Endothelial cell of umbilical vein (primary cell): Measurements from ENCODE around the gene RANBP3. TPM values are rescaled to one million over a fixed set of nuclear protein-coding genes. Genes with fewer than 3 reads are reported as not detected.

ENCODE experiments used
- BruUV-seq: library from RNA; stranded (reverse); fragments of 400-500 nt; replicated peaks from 2 replicates; lab custom pipeline; 2021; lab: Mats Ljungman, UMichigan
- CTCF ChIA-PET: fragments of 300-600, 350-600 bp; sonication (Branson Sonifier 250); formaldehyde crosslinking; loops from one replicate; lab custom pipeline; 2021; ENCODE audit warnings: antibody characterized with exemption, inconsistent platforms; lab: Charles Lee
- POLR2A ChIA-PET: fragments of 300-600, 350-600 bp; sonication (Branson Sonifier 250); formaldehyde crosslinking; loops from one replicate; lab custom pipeline; 2021; ENCODE audit warnings: antibody characterized with exemption, inconsistent platforms; lab: Charles Lee
- DNase-seq: peaks from one replicate; pipeline ENCODE4 v3.0.0-alpha.2; 2011; ENCODE audit warnings: low read depth, low spot score
- FAIRE-seq: peaks from 2 replicates; lab custom pipeline; 2011; peaks lifted over from hg19 to GRCh38; lab: Jason Lieb, UNC
- H2AFZ ChIP-seq: 2 replicates; pipeline ENCODE4 v1.6.0; 2012; ENCODE audit warnings: low read depth, low read length, control low read depth, inconsistent platforms
- H3K27ac ChIP-seq: 2 replicates; pipeline ENCODE4 v1.5.1; 2011; ENCODE audit warnings: low read depth, mild to moderate bottlenecking, control low read depth, low read length, moderate library complexity; ENCODE audit not compliant: insufficient read depth
- H3K27me3 ChIP-seq, 2 experiments: 2 replicates each; pipeline versions ENCODE4 v1.6.0 to v1.6.1; 2011; ENCODE audit warnings: low read length in 2 of 2, mixed read lengths in 1 of 2; ENCODE audit not compliant: control insufficient read depth in 2 of 2, insufficient read depth in 2 of 2
- H3K36me3 ChIP-seq, 2 experiments: 2 replicates in 1 of 2; 3 replicates in 1 of 2; pipeline ENCODE4 v1.5.1; 2011; ENCODE audit warnings: low read length in 2 of 2, mild to moderate bottlenecking in 1 of 2, moderate library complexity in 1 of 2; ENCODE audit not compliant: control insufficient read depth in 2 of 2, insufficient read depth in 2 of 2; ENCODE audit errors: extremely low read depth in 1 of 2
- H3K4me1 ChIP-seq: 3 replicates; pipeline ENCODE4 v1.5.1; 2011; ENCODE audit warnings: mild to moderate bottlenecking, low read length; ENCODE audit not compliant: control insufficient read depth, insufficient read depth; ENCODE audit errors: extremely low read depth
- H3K4me2 ChIP-seq: 2 replicates; pipeline ENCODE4 v1.6.1; 2011; ENCODE audit warnings: low read length, control low read depth, mixed read lengths; ENCODE audit not compliant: insufficient read depth
- H3K4me3 ChIP-seq, 3 experiments: fragments of 200-600 bp in 1 of 3; sonication (generic), shearing (Covaris generic) in 1 of 3; replicated peaks in 1 of 3; 2 replicates each; pipeline ENCODE4 v1.5.1; 2011 to 2016; ENCODE audit warnings: control low read depth in 3 of 3, low read length in 3 of 3, mild to moderate bottlenecking in 2 of 3, inconsistent platforms in 1 of 3, low read depth in 1 of 3, moderate library complexity in 1 of 3; ENCODE audit not compliant: insufficient read depth in 1 of 3
- H3K79me2 ChIP-seq: 2 replicates; pipeline ENCODE4 v1.6.0; 2012; ENCODE audit warnings: low read length, inconsistent platforms; ENCODE audit not compliant: control insufficient read depth, insufficient read depth
- H3K9ac ChIP-seq: replicated peaks from 2 replicates; pipeline ENCODE3; 2011; ENCODE audit warnings: low read length, control low read depth; ENCODE audit not compliant: insufficient read depth; ENCODE audit errors: extremely low read depth
- H3K9me1 ChIP-seq: replicated peaks from 3 replicates; pipeline ENCODE4 v1.6.0; 2011; ENCODE audit warnings: mild to moderate bottlenecking, low read length; ENCODE audit not compliant: control insufficient read depth, insufficient read depth; ENCODE audit errors: extremely low read depth
- H3K9me3 ChIP-seq: replicated peaks from 2 replicates; pipeline ENCODE4 v1.5.1; 2012; ENCODE audit warnings: low read length, inconsistent platforms; ENCODE audit not compliant: control insufficient read depth, insufficient read depth
- H4K20me1 ChIP-seq: replicated peaks from 2 replicates; pipeline ENCODE3; 2011; ENCODE audit warnings: mild to moderate bottlenecking, low read length; ENCODE audit not compliant: control insufficient read depth, insufficient read depth; ENCODE audit errors: extremely low read depth
- EZH2 ChIP-seq: IDR thresholded peaks from 2 replicates; pipeline ENCODE4 v1.6.1; 2012; ENCODE audit warnings: borderline replicate concordance, low read depth, mild to moderate bottlenecking, moderate library complexity, low read length, inconsistent platforms; ENCODE audit not compliant: severe bottlenecking
- FOS ChIP-seq: IDR thresholded peaks from 2 replicates; pipeline ENCODE4 v1.6.1; 2011; ENCODE audit warnings: mild to moderate bottlenecking, low read length, moderate library complexity, borderline replicate concordance; ENCODE audit not compliant: insufficient read depth
- POLR2AphosphoS5 ChIP-seq: IDR thresholded peaks from 2 replicates; pipeline ENCODE4 v1.6.1; 2012; ENCODE audit warnings: low read depth, mild to moderate bottlenecking, control low read depth, low read length, moderate library complexity; ENCODE audit not compliant: insufficient read depth
- dilution Hi-C: fragments of 300-500 bp; cut with MboI; formaldehyde crosslinking; loops from one replicate; pipeline ENCODE4 v1.15.0; 2019; ENCODE audit warnings: low sequenced_read_pairs; ENCODE audit not compliant: extremely low pct_ligation_motif_present
- intact Hi-C: fragments of 100-400 bp; cut with micrococcal nuclease; formaldehyde crosslinking; loops from one replicate; pipeline ENCODE4 v1.10.0; 2022
- polyA plus RNA-seq, 4 experiments: library from polyadenylated mRNA; depleted of rRNA in 3 of 4; stranded (reverse) in 3 of 4; unstranded in 1 of 4; fragments of >200 nt; gene quantifications; 2 replicates each; pipeline versions ENCODE4 v1.2.1 to v1.2.3, GENCODE V29; 2011 to 2012; ENCODE audit warnings: missing spikeins in 1 of 4
- total RNA-seq: library from RNA; stranded (reverse); gene quantifications from 2 replicates; pipeline ENCODE4 v1.2.3, GENCODE V29; 2021
- TF ChIP-seq, protein P1 (sequence below): IDR thresholded peaks from 2 replicates; pipeline ENCODE4 v1.6.1; 2011; ENCODE audit not compliant: insufficient read depth, insufficient read length
- TF ChIP-seq, protein P2 (sequence below), 2 donors: IDR thresholded peaks; 1 replicate in 1 of 2; 2 replicates in 1 of 2; pipeline ENCODE4 v1.5.1; 2011; ENCODE audit warnings: low read length in 2 of 2, mild to moderate bottlenecking in 2 of 2, moderate library complexity in 2 of 2, control low read depth in 1 of 2, inconsistent platforms in 1 of 2, low read depth in 1 of 2; ENCODE audit not compliant: insufficient read depth in 1 of 2; ENCODE audit errors: extremely low read depth in 1 of 2

The RANBP3 gene
- total and polyA plus RNA-seq, 2 donors (not counting 3 experiments of a cell fraction or from before 2014, with no cell fraction given): 72.3 to 85.3 TPM

DNA sequence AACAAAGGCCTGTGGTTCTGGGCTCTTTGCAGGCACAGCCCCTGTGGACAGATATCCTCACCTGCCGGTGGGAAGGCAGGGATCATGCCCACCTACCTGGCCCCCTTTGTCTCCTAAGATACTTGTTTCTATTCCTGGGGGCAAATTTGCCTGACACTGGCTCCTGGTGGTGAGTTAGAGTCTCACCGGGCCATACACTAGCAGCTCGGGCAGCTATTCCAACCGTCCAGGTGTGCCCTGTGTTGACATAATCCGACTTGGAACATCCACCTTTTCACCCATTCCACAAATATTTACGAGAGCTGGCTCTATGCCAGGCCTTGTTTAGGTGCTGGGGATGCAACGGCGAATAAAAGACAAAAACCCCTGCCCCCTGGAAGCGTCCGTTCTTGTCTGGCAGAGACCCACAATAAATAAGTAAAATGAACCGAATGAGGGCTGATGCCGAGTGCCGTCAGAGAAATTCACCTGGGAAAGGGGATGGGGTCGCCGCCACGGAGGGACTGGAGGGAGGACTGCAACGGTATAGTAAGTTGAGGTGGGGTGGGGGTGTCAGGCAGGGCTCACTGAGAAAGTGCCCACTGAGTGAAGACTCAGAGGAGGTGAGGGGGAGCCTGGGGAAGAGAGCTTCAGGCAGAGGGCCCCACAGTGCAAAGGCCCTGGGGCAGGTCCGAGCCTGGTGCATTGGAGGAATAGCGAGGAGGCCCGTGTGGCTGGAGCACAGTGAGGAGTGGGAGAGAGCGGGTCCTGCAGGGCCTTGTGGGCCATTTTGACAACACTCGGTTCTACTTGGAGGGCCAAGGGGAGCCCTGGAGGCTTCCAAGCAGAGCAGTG is 43.2 kb upstream of the RANBP3 start:
- dilution Hi-C loops: no loop called here
- CTCF ChIA-PET: interaction anchor here (0.7 to 3.5 kb wide), 15 partner anchors 7 to 247 kb away, joined by 3 to 304 read pairs (median 18); partner anchors contain the start of genes NRTN and RANBP3
- POLR2A ChIA-PET: no interaction called here
- H3K27ac ChIP-seq: no peak overlapping the region
- H4K20me1 ChIP-seq: no peaks in the 10 kb centered on the region
- BruUV-seq: no TSS peak
- H3K9ac ChIP-seq: no peak overlapping the region
- H3K4me2 ChIP-seq: no peak overlapping the region
- H3K27me3 ChIP-seq: no peaks in the 10 kb centered on the region
- H3K4me1 ChIP-seq: peaks cover 12% of the 10 kb centered on the region
- FAIRE-seq: no peak
- intact Hi-C loops: loop anchor here (5.0 kb wide), 1 partner anchor 119 kb away; the partner anchor contains the start of genes NDUFA11 and VMAC
- H3K36me3 ChIP-seq: no peaks in the 10 kb centered on the region
- H3K9me3 ChIP-seq: no peaks in the 10 kb centered on the region
- TF ChIP-seq, protein P1, sequence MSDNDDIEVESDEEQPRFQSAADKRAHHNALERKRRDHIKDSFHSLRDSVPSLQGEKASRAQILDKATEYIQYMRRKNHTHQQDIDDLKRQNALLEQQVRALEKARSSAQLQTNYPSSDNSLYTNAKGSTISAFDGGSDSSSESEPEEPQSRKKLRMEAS: no peak
- TF ChIP-seq EZH2 (no peak), FOS (no peak), POLR2AphosphoS5 (no peak)
- TF ChIP-seq, protein P2, sequence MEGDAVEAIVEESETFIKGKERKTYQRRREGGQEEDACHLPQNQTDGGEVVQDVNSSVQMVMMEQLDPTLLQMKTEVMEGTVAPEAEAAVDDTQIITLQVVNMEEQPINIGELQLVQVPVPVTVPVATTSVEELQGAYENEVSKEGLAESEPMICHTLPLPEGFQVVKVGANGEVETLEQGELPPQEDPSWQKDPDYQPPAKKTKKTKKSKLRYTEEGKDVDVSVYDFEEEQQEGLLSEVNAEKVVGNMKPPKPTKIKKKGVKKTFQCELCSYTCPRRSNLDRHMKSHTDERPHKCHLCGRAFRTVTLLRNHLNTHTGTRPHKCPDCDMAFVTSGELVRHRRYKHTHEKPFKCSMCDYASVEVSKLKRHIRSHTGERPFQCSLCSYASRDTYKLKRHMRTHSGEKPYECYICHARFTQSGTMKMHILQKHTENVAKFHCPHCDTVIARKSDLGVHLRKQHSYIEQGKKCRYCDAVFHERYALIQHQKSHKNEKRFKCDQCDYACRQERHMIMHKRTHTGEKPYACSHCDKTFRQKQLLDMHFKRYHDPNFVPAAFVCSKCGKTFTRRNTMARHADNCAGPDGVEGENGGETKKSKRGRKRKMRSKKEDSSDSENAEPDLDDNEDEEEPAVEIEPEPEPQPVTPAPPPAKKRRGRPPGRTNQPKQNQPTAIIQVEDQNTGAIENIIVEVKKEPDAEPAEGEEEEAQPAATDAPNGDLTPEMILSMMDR (IDR thresholded peaks at IDR 0.05; ENCODE audit: extremely low read depth in 1 of 2, insufficient read depth in 1 of 2, low read depth in 1 of 2, low read length in 2 of 2): no peak
- no peaks in the 10 kb centered on the region for H3K9me1 ChIP-seq
- no peak overlapping the region for H2AFZ ChIP-seq
- H3K79me2 ChIP-seq: no peaks in the 10 kb centered on the region
- no peak for DNase-seq
- H3K4me3 ChIP-seq: no peak overlapping the region
